Activated CD8-positive, alpha-beta T cell treated with anti-CD3 and anti-CD28 coated beads, Interleukin-2, amount 10 ng/mL, durations not matched to agents 7 days and 5 days (primary cell): ENCODE data around the gene EXTL1. TPM values are rescaled to one million over a fixed set of nuclear protein-coding genes. Genes with fewer than 3 reads are reported as not detected.
"Not testable (repeated sequence)": the region's sequence is repeated elsewhere in the genome, so short reads cannot be mapped to it uniquely, and the experiment has no call there.

Source experiments
- ATAC-seq: fragments of 150-1000 bp; cut with Tn5 transposase; one replicate; pipeline ENCODE4 v1.10.0; 2021; ENCODE audit warnings: moderate library complexity
- CTCF ChIA-PET: fragments of 350-600 bp; sonication (Branson Sonifier 250); formaldehyde crosslinking; loops from one replicate; lab custom pipeline; 2021; ENCODE audit warnings: antibody characterized with exemption; lab: Charles Lee
- POLR2A ChIA-PET: fragments of 350-600 bp; sonication (Branson Sonifier 250); formaldehyde crosslinking; loops from one replicate; lab custom pipeline; 2021; ENCODE audit warnings: antibody characterized with exemption; lab: Charles Lee
- DNase-seq: peaks from one replicate; pipeline ENCODE4 v3.0.0-alpha.2; 2020
- H3K27ac Mint-ChIP-seq: one replicate; pipeline ENCODE4 v1.8.0; 2021; ENCODE audit warnings: mild to moderate bottlenecking, mixed read lengths
- H3K27me3 Mint-ChIP-seq: one replicate; pipeline ENCODE4 v1.8.0; 2021; ENCODE audit warnings: low read depth, mixed read lengths
- H3K36me3 Mint-ChIP-seq: one replicate; pipeline ENCODE4 v1.8.0; 2021; ENCODE audit warnings: low read depth, mixed read lengths
- H3K4me1 Mint-ChIP-seq: one replicate; pipeline ENCODE4 v1.8.0; 2021; ENCODE audit warnings: low read depth, mixed read lengths
- H3K4me3 Mint-ChIP-seq: one replicate; pipeline ENCODE4 v1.8.0; 2021; ENCODE audit warnings: mild to moderate bottlenecking, mixed read lengths
- H3K9me3 Mint-ChIP-seq: one replicate; pipeline ENCODE4 v1.8.0; 2022; ENCODE audit warnings: mixed read lengths; ENCODE audit not compliant: insufficient read depth
- total RNA-seq, 2 experiments: library from RNA; stranded (reverse); gene quantifications; one replicate each; pipeline ENCODE4 v1.2.3, GENCODE V29; 2021

Gene EXTL1, protein sequence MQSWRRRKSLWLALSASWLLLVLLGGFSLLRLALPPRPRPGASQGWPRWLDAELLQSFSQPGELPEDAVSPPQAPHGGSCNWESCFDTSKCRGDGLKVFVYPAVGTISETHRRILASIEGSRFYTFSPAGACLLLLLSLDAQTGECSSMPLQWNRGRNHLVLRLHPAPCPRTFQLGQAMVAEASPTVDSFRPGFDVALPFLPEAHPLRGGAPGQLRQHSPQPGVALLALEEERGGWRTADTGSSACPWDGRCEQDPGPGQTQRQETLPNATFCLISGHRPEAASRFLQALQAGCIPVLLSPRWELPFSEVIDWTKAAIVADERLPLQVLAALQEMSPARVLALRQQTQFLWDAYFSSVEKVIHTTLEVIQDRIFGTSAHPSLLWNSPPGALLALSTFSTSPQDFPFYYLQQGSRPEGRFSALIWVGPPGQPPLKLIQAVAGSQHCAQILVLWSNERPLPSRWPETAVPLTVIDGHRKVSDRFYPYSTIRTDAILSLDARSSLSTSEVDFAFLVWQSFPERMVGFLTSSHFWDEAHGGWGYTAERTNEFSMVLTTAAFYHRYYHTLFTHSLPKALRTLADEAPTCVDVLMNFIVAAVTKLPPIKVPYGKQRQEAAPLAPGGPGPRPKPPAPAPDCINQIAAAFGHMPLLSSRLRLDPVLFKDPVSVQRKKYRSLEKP
- total RNA-seq = not detected

DNA sequence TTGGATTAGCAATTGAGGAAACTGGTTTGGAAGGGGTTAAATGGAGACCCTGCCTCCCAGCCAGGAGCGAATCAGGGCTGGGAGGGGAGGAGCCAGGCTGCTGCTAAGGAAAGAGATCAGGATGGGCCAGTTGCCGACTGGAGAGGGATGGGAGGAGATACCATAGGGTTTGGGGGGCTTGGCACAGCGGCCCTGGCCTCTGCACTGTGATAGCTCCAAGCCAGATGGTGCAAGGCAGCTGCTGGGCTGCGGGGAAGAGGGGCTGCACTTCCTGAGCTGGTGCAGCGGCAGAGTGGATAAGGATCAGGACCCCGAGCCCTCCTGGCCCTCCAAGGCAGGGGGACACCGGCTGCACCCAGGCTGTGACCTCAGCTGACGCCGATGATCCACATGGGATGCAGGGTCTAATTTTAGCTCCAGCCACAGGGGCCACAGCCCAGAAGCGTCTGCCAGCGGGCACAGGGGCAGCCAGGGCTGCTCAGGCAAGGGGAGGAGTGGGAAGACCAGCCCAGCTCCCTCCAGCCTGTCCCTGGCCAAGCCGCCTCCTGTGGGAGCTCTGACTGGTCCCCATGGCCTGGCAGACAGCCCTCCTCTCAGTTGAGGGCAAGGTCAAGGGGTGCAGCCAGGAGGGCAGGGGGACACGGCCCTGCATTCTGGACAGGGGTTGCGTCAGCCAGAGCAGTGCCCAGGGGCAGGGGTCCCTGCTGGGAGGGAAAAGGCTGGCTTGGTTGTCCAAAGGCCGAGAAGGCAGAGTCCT is at the start of gene EXTL1:
TSS of gene EXTL1 (plus strand) at position 129 of the 757 bp plus-strand sequence. CDS start 872 bp downstream, outside the sequence.
- Mint-ChIP-seq H3K27ac (no peak within 1 kb of the TSS), H3K27me3 (peaks cover 16% of the 10 kb centered on the region), H3K4me1 (peaks cover 26% of the 10 kb centered on the region), H3K4me3 (no peak within 1 kb of the TSS), H3K36me3 (no peaks in the 10 kb centered on the region), H3K9me3 (no peaks in the 10 kb centered on the region)
- ChIA-PET CTCF (interaction anchor here (1.0 to 2.6 kb wide), 2 partner anchors 14 to 126 kb away, joined by 4 to 5 read pairs; no protein-coding TSS in a partner anchor), POLR2A (interaction anchor here (0.5 to 1.3 kb wide), 2 partner anchors 45 to 202 kb away, joined by 3 read pairs; partner anchors contain the start of gene MTFR1L)
- DNase-seq (no peak), ATAC-seq (no peak)

DNA sequence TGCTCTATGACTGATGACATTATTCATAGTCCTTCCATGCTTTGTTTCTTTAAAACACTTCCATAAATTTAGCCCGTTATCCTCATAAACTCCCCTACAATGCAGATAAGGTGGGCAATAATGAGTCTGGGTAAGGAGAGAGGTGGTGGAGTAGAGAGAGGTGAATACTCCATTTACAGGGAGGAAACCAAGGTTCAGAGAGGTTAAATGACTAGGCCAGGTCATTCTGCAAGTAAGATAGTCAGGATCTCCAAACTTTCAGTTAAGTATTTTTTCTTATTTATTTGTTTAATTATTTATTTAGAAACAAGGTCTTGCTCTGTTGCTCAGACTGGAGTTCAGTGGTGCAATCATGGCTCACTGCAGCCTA is 49.8 kb upstream of the EXTL1 start:
- H3K9me3 Mint-ChIP-seq = no peaks in the 10 kb centered on the region
- peaks cover 69% of the 10 kb centered on the region for H3K36me3 Mint-ChIP-seq
- ATAC-seq (peak; percentile 18), DNase-seq (no peak)
- peak overlapping the region; percentile 80 for H3K27ac Mint-ChIP-seq
- ChIA-PET CTCF (interaction anchor here (0.9 to 2.9 kb wide), 8 partner anchors 8 to 76 kb away, joined by 3 to 26 read pairs (median 4); partner anchors contain the start of gene PAFAH2), POLR2A (interaction anchor here (1.0 to 2.4 kb wide), 7 partner anchors 9 to 77 kb away, joined by 3 to 14 read pairs (median 5); partner anchors contain the start of gene PAFAH2)
- peaks cover 19% of the 10 kb centered on the region for H3K4me1 Mint-ChIP-seq
- H3K4me3 Mint-ChIP-seq = peak overlapping the region; percentile 16
- H3K27me3 Mint-ChIP-seq = no peaks in the 10 kb centered on the region

DNA sequence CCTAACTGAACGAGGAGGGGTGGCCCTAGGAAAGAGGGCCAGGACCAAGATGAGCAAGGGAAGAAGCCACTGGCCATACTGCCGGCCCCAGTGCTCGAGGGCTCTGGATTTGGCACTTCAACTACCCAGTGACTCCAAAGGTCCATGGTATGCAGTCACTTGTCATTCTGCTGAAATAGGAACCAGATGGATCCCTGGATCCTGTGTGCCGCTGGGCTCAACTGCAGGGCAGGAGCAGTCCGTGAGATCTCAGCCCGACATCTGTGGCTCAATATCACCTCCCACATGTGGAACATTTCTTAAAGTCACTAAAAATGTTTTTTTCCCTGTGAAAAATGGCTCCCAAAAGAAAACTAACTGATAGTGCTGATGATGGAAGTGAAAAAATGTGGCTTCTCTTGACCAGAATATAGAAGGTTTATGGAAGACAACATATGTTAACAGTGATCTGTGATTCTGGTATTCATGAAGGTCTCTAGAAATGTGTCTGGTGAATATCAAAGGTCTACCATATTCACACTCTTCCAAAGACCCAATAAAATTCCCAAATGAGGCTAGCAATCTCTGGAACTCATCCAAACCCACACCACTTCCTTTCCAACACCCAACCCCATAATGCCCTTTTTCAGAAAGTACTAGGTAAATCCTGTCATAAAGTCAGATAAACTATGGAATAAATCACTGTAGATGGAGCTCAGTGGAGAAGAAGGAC is 47.8 kb upstream of the EXTL1 start:
- no peak overlapping the region for H3K27ac Mint-ChIP-seq
- peaks cover 63% of the 10 kb centered on the region for H3K36me3 Mint-ChIP-seq
- peaks cover 19% of the 10 kb centered on the region for H3K4me1 Mint-ChIP-seq
- POLR2A ChIA-PET = no interaction called here
- DNase-seq (no peak), ATAC-seq (no peak)
- CTCF ChIA-PET = no interaction called here
- no peaks in the 10 kb centered on the region for H3K27me3 Mint-ChIP-seq
- H3K4me3 Mint-ChIP-seq = no peak overlapping the region
- no peaks in the 10 kb centered on the region for H3K9me3 Mint-ChIP-seq

DNA sequence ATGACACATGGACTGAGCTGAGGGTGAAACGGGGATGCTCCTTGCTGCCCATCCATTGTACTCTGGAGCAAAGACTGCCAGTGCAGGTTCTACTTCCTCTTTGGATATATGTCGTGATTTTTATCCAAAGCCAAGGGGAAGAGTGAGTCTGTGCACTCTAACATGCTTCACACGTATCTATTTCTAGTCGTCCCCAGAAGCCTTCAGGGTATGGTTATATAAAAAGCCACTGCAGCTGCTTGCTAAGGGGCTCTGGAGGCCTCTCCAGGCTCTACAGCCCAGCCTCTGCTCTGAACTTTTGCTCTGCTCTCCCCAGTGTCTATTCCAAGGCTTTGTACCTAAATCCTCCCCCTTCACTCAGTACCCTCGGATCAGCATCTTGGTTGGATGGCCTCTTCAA is 43.8 kb upstream of the EXTL1 start:
- Mint-ChIP-seq H3K27me3 (no peaks in the 10 kb centered on the region), H3K27ac (no peak overlapping the region), H3K4me3 (no peak overlapping the region), H3K4me1 (no peaks in the 10 kb centered on the region), H3K9me3 (no peaks in the 10 kb centered on the region), H3K36me3 (peaks cover 60% of the 10 kb centered on the region)
- ChIA-PET CTCF (interaction anchor here (1.1 kb wide), 1 partner anchor 20 kb away, joined by 4 read pairs; the partner anchor contains the start of gene PAFAH2), POLR2A (no interaction called here)
- ATAC-seq (no peak), DNase-seq (no peak)

DNA sequence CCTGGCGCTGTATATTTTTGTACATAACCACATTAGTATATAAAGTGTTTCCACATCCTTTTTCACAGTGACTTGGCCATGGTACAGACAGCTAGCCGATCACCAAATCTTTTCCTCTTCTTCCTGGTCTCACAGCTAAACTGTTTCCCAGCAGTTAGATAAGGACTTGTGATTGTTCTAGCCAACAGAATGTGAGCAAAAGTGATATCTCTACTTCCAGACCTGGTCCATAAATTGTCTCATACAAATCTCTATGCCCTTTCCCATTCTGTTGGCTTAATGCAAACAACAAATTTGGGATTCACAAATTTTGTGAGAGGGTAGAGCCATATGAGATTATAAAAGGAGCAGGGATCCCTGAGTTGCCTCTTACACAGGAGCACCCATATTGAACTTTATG is 43.2 kb upstream of the EXTL1 start:
- Mint-ChIP-seq H3K27ac (no peak overlapping the region), H3K4me3 (no peak overlapping the region), H3K27me3 (no peaks in the 10 kb centered on the region), H3K36me3 (peaks cover 60% of the 10 kb centered on the region), H3K4me1 (no peaks in the 10 kb centered on the region), H3K9me3 (no peaks in the 10 kb centered on the region)
- no peak for DNase-seq
- no peak for ATAC-seq
- CTCF ChIA-PET = no interaction called here
- POLR2A ChIA-PET = no interaction called here

- Mint-ChIP-seq H3K4me1 (no peaks in the 10 kb centered on the region), H3K27me3 (no peaks in the 10 kb centered on the region), H3K4me3 (no peak overlapping the region), H3K27ac (no peak overlapping the region), H3K9me3 (no peaks in the 10 kb centered on the region), H3K36me3 (peaks cover 58% of the 10 kb centered on the region)
- ATAC-seq (no peak), DNase-seq (no peak)
- POLR2A ChIA-PET = interaction anchor here (1.1 kb wide), 1 partner anchor 11 kb away, joined by 3 read pairs; no protein-coding TSS in a partner anchor
- CTCF ChIA-PET = interaction anchor here (1.2 to 3.3 kb wide), 4 partner anchors 12 to 83 kb away, joined by 3 to 12 read pairs (median 6); partner anchors contain the start of gene PAFAH2
Observed at GRCh38 chr1:25979210-25979609, 42.4 kb upstream of the EXTL1 start.

GRCh38 chr1:25985171-25985570 is 36.4 kb upstream of the EXTL1 start:
- Mint-ChIP-seq H3K27ac (no peak overlapping the region), H3K36me3 (peaks cover 51% of the 10 kb centered on the region), H3K27me3 (no peaks in the 10 kb centered on the region), H3K4me1 (peaks cover 20% of the 10 kb centered on the region), H3K4me3 (no peak overlapping the region), H3K9me3 (no peaks in the 10 kb centered on the region)
- no peak for DNase-seq
- POLR2A ChIA-PET = no interaction called here
- CTCF ChIA-PET = no interaction called here
- no peak for ATAC-seq

DNA sequence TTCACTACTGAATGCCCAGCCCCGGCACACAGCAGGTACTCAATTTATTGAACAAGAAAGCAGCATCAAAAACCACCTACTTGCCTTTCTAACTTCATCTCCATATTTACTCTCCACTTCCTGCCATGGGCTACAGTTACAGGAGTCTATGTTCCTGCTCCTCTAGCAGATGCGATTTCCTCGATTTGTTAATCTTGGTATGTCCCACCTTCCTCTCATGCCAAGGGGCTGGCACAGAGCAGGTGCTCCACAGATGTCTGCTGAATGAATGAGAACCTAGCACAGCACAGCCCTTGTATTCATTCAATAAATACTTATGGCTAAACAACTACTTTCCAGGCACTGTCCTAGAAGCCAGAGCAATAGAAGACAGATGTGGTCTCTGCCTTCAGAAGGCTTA is 35.9 kb upstream of the EXTL1 start:
- POLR2A ChIA-PET = no interaction called here

DNA sequence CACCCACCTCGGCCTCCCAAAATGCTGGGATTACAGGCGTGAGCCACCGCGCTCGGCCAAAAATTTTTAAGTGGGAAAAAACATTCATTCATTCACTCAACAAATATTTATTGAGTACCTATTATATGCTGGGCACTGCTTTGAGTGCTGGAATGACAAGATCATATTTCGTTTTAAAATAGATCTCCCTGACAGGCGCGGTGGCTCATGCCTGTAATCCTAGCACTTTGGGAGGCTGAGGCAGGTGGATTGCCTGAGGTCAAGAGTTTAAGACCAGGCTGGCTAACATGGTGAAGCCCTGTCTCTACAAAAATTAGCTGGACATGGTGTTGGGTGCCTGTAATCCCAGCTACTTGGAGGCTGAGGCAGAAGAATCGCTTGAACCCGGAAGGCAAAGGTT is 34.8 kb upstream of the EXTL1 start:
- Mint-ChIP-seq H3K4me1 (peaks cover 32% of the 10 kb centered on the region), H3K36me3 (peaks cover 45% of the 10 kb centered on the region)
- not testable (repeated sequence) for H3K27me3 Mint-ChIP-seq, DNase-seq, H3K27ac Mint-ChIP-seq, ATAC-seq, H3K4me3 Mint-ChIP-seq, H3K9me3 Mint-ChIP-seq
- CTCF ChIA-PET = interaction anchor here (4.1 to 5.8 kb wide), 2 partner anchors 11 to 91 kb away, joined by 32 to 72 read pairs; partner anchors contain the start of gene PAFAH2
- POLR2A ChIA-PET = interaction anchor here (0.6 to 0.7 kb wide), 2 partner anchors 11 to 15 kb away, joined by 4 to 5 read pairs; no protein-coding TSS in a partner anchor

More for the DNA sequence above, 35.9 kb upstream of the EXTL1 start:
- CTCF ChIA-PET = interaction anchor here (4.1 kb wide), 1 partner anchor 12 kb away, joined by 32 read pairs; the partner anchor contains the start of gene PAFAH2
- H3K27ac Mint-ChIP-seq = no peak overlapping the region
- H3K4me1 Mint-ChIP-seq = peaks cover 25% of the 10 kb centered on the region
- no peaks in the 10 kb centered on the region for H3K9me3 Mint-ChIP-seq
- ATAC-seq (no peak), DNase-seq (no peak)
- peaks cover 51% of the 10 kb centered on the region for H3K36me3 Mint-ChIP-seq
- no peaks in the 10 kb centered on the region for H3K27me3 Mint-ChIP-seq
- H3K4me3 Mint-ChIP-seq = no peak overlapping the region

DNA sequence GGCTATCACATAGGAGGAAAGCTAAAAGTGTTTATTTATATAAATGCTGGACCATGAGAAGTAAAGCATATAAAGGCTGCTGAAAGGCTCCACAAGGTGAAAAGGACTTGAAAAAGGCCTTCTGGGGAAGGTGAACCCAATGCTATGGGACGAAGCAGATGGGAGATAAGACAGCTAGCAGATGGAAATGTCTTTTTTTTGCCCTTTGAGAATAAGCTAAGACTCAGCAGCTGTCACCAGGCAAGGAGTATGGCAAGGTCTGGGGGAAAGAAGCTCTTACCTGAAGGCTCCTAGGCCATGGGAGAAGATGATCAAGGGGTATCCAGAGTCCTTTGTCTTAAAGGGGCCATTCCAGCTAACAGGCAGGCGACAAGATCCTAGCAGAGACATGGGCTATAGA is 33.6 kb upstream of the EXTL1 start:
- no peak for DNase-seq

More for the DNA sequence above, 33.6 kb upstream of the EXTL1 start:
- peaks cover 37% of the 10 kb centered on the region for H3K36me3 Mint-ChIP-seq
- H3K4me1 Mint-ChIP-seq = peaks cover 43% of the 10 kb centered on the region
- CTCF ChIA-PET = interaction anchor here (0.8 to 5.8 kb wide), 4 partner anchors 9 to 93 kb away, joined by 4 to 72 read pairs (median 28); partner anchors contain the start of gene PAFAH2
- no peaks in the 10 kb centered on the region for H3K27me3 Mint-ChIP-seq
- POLR2A ChIA-PET = interaction anchor here (0.6 to 3.4 kb wide), 2 partner anchors 82 to 1068 kb away, joined by 3 to 23 read pairs; partner anchors contain the start of gene STMN1
- no peak overlapping the region for H3K27ac Mint-ChIP-seq
- ATAC-seq = no peak
- no peaks in the 10 kb centered on the region for H3K9me3 Mint-ChIP-seq
- no peak overlapping the region for H3K4me3 Mint-ChIP-seq
